Neuron (in vitro differentiated cells): ENCODE measurements around the gene SMYD1.

Experiments used
- H2AFZ ChIP-seq: one replicate; pipeline ENCODE4 v1.6.1; 2013; ENCODE audit warnings: low read depth, mild to moderate bottlenecking, inconsistent platforms, low read length, moderate library complexity
- H3K27me3 ChIP-seq: one replicate; pipeline ENCODE4 v1.6.1; 2013; ENCODE audit warnings: low read length; ENCODE audit not compliant: insufficient read depth
- H3K36me3 ChIP-seq: one replicate; pipeline ENCODE4 v1.6.1; 2013; ENCODE audit warnings: low read length; ENCODE audit not compliant: insufficient read depth
- H3K4me1 ChIP-seq: one replicate; pipeline ENCODE4 v1.6.1; 2013; ENCODE audit warnings: low read length; ENCODE audit not compliant: insufficient read depth
- H3K4me3 ChIP-seq: 2 replicates; pipeline ENCODE4 v1.5.1; 2013; ENCODE audit warnings: mild to moderate bottlenecking, low read length, moderate library complexity
- H3K9me3 ChIP-seq: one replicate; pipeline ENCODE4 v1.6.1; 2013; ENCODE audit warnings: low read length

The SMYD1 gene

GRCh38 chr2:88061295-88061694 lies 6.3 kb upstream of the SMYD1 start:
- no peak overlapping the region for H3K4me3 ChIP-seq
- no peak overlapping the region for H2AFZ ChIP-seq
- no peaks in the 10 kb centered on the region for H3K9me3 ChIP-seq
- peaks cover 1% of the 10 kb centered on the region for H3K4me1 ChIP-seq
- H3K27me3 ChIP-seq = no peaks in the 10 kb centered on the region
- no peaks in the 10 kb centered on the region for H3K36me3 ChIP-seq

- no peaks in the 10 kb centered on the region for H3K9me3 ChIP-seq
- no peak overlapping the region for H2AFZ ChIP-seq
- no peaks in the 10 kb centered on the region for H3K27me3 ChIP-seq
- no peak overlapping the region for H3K4me3 ChIP-seq
- no peaks in the 10 kb centered on the region for H3K4me1 ChIP-seq
- H3K36me3 ChIP-seq = no peaks in the 10 kb centered on the region
Measured at GRCh38 chr2:88066543-88066942, 1.1 kb upstream of the SMYD1 start.

- Histone ChIP-seq H3K36me3 (no peaks in the 10 kb centered on the region), H3K4me1 (no peaks in the 10 kb centered on the region), H3K4me3 (no peak overlapping the region), H2AFZ (no peak overlapping the region), H3K27me3 (no peaks in the 10 kb centered on the region), H3K9me3 (no peaks in the 10 kb centered on the region)
Measured at GRCh38 chr2:88067189-88067588, 436 bp upstream of the SMYD1 start.

- Histone ChIP-seq H3K4me1 (no peaks in the 10 kb centered on the region), H3K36me3 (no peaks in the 10 kb centered on the region), H2AFZ (no peak overlapping the region), H3K9me3 (no peaks in the 10 kb centered on the region), H3K27me3 (no peaks in the 10 kb centered on the region), H3K4me3 (no peak overlapping the region)
Measured at GRCh38 chr2:88068044-88068443, 419 bp downstream of the SMYD1 start.

- Histone ChIP-seq H3K36me3 (no peaks in the 10 kb centered on the region), H2AFZ (no peak overlapping the region), H3K4me3 (no peak overlapping the region), H3K27me3 (no peaks in the 10 kb centered on the region), H3K4me1 (no peaks in the 10 kb centered on the region), H3K9me3 (no peaks in the 10 kb centered on the region)
Measured at GRCh38 chr2:88069117-88069516, 1.5 kb downstream of the SMYD1 start.

- Histone ChIP-seq H3K9me3 (no peaks in the 10 kb centered on the region), H3K4me1 (no peaks in the 10 kb centered on the region), H3K36me3 (no peaks in the 10 kb centered on the region), H2AFZ (no peak overlapping the region), H3K4me3 (no peak overlapping the region), H3K27me3 (no peaks in the 10 kb centered on the region)
Measured at GRCh38 chr2:88070055-88070454, 2.4 kb downstream of the SMYD1 start.

GRCh38 chr2:88071365-88071764 lies 3.7 kb downstream of the SMYD1 start:
- Histone ChIP-seq H3K36me3 (no peaks in the 10 kb centered on the region), H3K4me3 (no peak overlapping the region), H3K4me1 (no peaks in the 10 kb centered on the region), H2AFZ (no peak overlapping the region), H3K9me3 (no peaks in the 10 kb centered on the region), H3K27me3 (no peaks in the 10 kb centered on the region)

- H3K4me3 ChIP-seq = no peak overlapping the region
- no peaks in the 10 kb centered on the region for H3K9me3 ChIP-seq
- no peaks in the 10 kb centered on the region for H3K4me1 ChIP-seq
- no peaks in the 10 kb centered on the region for H3K36me3 ChIP-seq
- H2AFZ ChIP-seq = no peak overlapping the region
- peaks cover 2% of the 10 kb centered on the region for H3K27me3 ChIP-seq
Measured at GRCh38 chr2:88074150-88074549, 6.5 kb downstream of the SMYD1 start.

GRCh38 chr2:88074854-88075292 lies 7.2 kb downstream of the SMYD1 start:
- Histone ChIP-seq H2AFZ (no peak overlapping the region), H3K4me3 (no peak overlapping the region), H3K9me3 (no peaks in the 10 kb centered on the region), H3K27me3 (peaks cover 2% of the 10 kb centered on the region), H3K4me1 (no peaks in the 10 kb centered on the region), H3K36me3 (no peaks in the 10 kb centered on the region)

GRCh38 chr2:88077080-88077479 lies 9.5 kb downstream of the SMYD1 start:
- Histone ChIP-seq H3K9me3 (no peaks in the 10 kb centered on the region), H3K4me1 (no peaks in the 10 kb centered on the region), H3K36me3 (no peaks in the 10 kb centered on the region), H3K4me3 (no peak overlapping the region), H2AFZ (no peak overlapping the region), H3K27me3 (peaks cover 2% of the 10 kb centered on the region)

- Histone ChIP-seq H3K4me3 (no peak overlapping the region), H3K4me1 (peaks cover 3% of the 10 kb centered on the region), H3K27me3 (peaks cover 2% of the 10 kb centered on the region), H3K9me3 (no peaks in the 10 kb centered on the region), H3K36me3 (no peaks in the 10 kb centered on the region), H2AFZ (no peak overlapping the region)
Measured at GRCh38 chr2:88078643-88079172, 11.1 kb downstream of the SMYD1 start.

GRCh38 chr2:88080545-88080944 lies 12.9 kb downstream of the SMYD1 start:
- Histone ChIP-seq H3K36me3 (no peaks in the 10 kb centered on the region), H3K9me3 (no peaks in the 10 kb centered on the region), H3K4me1 (peaks cover 3% of the 10 kb centered on the region), H3K27me3 (peaks cover 2% of the 10 kb centered on the region), H2AFZ (no peak overlapping the region), H3K4me3 (no peak overlapping the region)

- peaks cover 2% of the 10 kb centered on the region for H3K27me3 ChIP-seq
- no peak overlapping the region for H3K4me3 ChIP-seq
- H2AFZ ChIP-seq = no peak overlapping the region
- peaks cover 3% of the 10 kb centered on the region for H3K4me1 ChIP-seq
- no peaks in the 10 kb centered on the region for H3K36me3 ChIP-seq
- no peaks in the 10 kb centered on the region for H3K9me3 ChIP-seq
Measured at GRCh38 chr2:88081924-88082608, 14.4 kb downstream of the SMYD1 start.

GRCh38 chr2:88082781-88083180 lies 15.2 kb downstream of the SMYD1 start:
- peaks cover 2% of the 10 kb centered on the region for H3K27me3 ChIP-seq
- H3K36me3 ChIP-seq = no peaks in the 10 kb centered on the region
- H2AFZ ChIP-seq = no peak overlapping the region
- H3K9me3 ChIP-seq = no peaks in the 10 kb centered on the region
- H3K4me3 ChIP-seq = no peak overlapping the region
- H3K4me1 ChIP-seq = peaks cover 3% of the 10 kb centered on the region
